ENCODE measurements around the gene SLTM.
"Not testable (repeated sequence)": the region's sequence is repeated elsewhere in the genome, so short reads cannot be mapped to it uniquely, and the experiment has no call there.

SLTM gene

DNA sequence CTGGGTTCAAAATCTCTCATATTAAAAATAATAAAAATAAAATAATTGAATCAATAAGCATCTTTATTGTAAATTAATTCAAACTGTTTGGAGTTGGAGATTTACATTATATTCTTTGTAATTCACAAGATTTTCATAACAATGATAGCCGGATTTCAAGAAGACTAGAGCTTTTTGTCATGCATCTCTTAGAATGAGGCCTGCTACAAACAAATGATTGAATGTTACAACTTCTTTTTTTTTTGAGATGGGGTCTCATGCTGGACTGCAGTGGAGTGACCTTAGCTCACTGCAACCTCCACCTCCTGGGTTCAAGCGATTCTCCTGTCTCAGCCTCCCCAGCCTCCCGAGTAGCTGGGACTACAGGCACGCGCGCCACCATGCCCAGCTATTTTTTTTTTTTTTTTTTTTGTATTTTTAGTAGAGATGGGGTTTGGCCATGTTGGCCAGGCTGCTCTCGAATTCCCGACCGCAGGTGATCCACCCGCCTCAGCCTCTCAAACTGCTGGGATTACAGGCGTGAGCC is 3.5 kb downstream of the SLTM start:
- FAIRE-seq: no peak
- TF ChIP-seq, protein P1, sequence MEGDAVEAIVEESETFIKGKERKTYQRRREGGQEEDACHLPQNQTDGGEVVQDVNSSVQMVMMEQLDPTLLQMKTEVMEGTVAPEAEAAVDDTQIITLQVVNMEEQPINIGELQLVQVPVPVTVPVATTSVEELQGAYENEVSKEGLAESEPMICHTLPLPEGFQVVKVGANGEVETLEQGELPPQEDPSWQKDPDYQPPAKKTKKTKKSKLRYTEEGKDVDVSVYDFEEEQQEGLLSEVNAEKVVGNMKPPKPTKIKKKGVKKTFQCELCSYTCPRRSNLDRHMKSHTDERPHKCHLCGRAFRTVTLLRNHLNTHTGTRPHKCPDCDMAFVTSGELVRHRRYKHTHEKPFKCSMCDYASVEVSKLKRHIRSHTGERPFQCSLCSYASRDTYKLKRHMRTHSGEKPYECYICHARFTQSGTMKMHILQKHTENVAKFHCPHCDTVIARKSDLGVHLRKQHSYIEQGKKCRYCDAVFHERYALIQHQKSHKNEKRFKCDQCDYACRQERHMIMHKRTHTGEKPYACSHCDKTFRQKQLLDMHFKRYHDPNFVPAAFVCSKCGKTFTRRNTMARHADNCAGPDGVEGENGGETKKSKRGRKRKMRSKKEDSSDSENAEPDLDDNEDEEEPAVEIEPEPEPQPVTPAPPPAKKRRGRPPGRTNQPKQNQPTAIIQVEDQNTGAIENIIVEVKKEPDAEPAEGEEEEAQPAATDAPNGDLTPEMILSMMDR (IDR thresholded peaks at IDR 0.05; ENCODE audit: insufficient read depth, missing control alignments): no peak
- no peak for DNase-seq (ENCODE audit: insufficient read length, low spot score)

GRCh38 chr15:58926823-58927222 is 6.7 kb downstream of the SLTM start:
- TF ChIP-seq, protein P1 (IDR thresholded peaks at IDR 0.05; ENCODE audit: insufficient read depth, missing control alignments): no peak
- FAIRE-seq: no peak
- DNase-seq (ENCODE audit: insufficient read length, low spot score): no peak

GRCh38 chr15:58924327-58924726 is 9.2 kb downstream of the SLTM start:
- FAIRE-seq (no peak), DNase-seq (ENCODE audit: insufficient read length, low spot score) (no peak)
- TF ChIP-seq, protein P1 (IDR thresholded peaks at IDR 0.05; ENCODE audit: insufficient read depth, missing control alignments): no peak

DNA sequence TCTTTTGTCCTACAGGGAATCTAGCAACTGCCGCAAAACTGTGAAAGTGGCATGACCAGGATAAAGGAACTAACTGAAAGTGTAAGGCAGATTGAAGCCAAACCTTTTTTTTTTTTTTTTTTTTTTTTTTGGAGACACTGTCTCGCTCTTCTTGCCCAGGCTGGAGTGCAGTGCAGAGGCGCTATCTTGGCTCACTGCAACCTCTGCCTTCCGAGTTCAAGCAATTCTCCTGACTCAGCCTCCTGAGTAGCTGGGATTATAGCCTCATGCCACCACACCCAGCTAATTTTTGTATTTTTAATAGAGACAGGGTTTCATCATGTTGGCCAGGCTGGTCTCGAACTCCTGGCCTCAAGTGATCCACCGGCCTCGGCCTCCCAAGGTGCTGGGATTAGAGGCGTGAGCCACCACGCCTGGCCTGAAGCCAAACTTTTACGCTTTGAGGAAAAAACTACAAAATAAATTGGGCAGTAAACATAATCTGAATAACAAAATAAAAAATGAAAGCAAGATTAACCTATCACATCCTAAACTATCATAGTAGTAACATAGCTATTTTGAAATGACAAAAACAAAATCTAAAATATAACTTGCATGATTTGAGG is 9.7 kb downstream of the SLTM start:
- FAIRE-seq (no peak), DNase-seq (ENCODE audit: insufficient read length, low spot score) (no peak)
- TF ChIP-seq, protein P1 (IDR thresholded peaks at IDR 0.05; ENCODE audit: insufficient read depth, missing control alignments): no peak

DNA sequence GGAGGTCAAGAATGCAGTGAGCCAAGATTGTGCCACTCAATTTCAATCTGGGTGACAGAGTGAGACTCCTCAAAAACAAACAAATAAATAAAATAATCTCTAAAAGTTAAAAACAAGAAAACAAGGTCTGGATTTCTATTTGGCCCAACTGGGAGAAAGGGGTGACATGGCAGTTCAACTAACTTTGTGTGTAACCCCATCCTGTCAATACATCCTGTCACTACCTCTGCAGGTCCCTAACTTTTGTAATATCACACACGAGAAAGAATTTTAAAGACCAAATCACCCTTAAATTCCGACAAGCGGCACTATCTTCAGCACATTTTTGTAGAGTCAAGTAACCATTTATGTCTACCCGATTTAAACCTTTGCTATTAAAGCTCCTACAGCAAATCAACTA is 10.2 kb downstream of the SLTM start:
- no peak for DNase-seq (ENCODE audit: insufficient read length, low spot score)
- no peak for FAIRE-seq
- TF ChIP-seq, protein P1 (IDR thresholded peaks at IDR 0.05; ENCODE audit: insufficient read depth, missing control alignments): no peak

GRCh38 chr15:58921267-58921790 is 12.2 kb downstream of the SLTM start:
- FAIRE-seq (no peak), DNase-seq (ENCODE audit: insufficient read length, low spot score) (no peak)
- TF ChIP-seq, protein P1 (IDR thresholded peaks at IDR 0.05; ENCODE audit: insufficient read depth, missing control alignments): no peak

DNA sequence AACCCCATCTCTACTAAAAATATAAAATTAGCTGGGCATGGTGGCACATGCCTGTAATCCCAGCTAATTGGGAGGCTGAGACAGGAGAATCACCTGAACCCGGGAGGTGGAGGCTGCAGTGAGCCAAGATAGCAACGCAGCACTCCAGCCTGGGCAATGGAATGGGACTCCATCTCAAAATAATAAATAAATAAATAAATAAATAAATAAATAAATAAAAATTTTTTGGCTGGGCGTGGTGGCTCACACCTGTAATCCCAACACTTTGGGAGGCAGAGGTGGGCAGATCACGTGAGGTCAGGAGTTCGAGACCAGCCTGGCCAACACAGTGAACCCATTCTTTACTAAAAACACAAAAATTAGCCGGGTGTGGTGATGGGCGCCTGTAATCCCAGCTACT is 13.0 kb downstream of the SLTM start:
- DNase-seq (ENCODE audit: insufficient read length, low spot score); FAIRE-seq: not testable (repeated sequence)
